Measurements from ENCODE around the gene SSPN. TPM values are rescaled to one million over a fixed set of nuclear protein-coding genes. Genes with fewer than 3 reads are reported as not detected.

The SSPN gene
- total and polyA plus RNA-seq, 9 of the 15 experiments (the other 6 are each of a cell fraction or from before 2014, with no cell fraction given) = 0.40 TPM; not detected in 8

DNA sequence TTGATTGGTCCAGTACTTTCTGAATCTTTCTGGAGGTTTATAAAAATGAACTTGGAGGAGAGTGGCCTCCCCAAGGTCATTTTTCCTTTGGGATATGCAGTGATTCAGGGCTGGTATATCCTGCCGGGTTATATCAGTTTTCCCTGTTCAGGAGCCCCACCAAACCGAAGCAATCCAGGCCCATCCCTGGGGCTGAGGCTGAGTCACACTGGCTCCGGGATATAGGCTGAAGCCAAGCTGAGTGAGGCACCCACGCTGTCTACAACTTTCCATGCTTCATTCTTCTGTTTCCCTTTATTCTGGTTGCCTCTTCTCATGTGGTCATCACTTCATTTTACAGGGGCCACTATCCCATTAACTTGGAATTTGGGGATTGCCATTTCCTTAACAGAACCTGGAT is 3.4 kb downstream of the SSPN start (continued):
- TF ChIP-seq, protein P1, sequence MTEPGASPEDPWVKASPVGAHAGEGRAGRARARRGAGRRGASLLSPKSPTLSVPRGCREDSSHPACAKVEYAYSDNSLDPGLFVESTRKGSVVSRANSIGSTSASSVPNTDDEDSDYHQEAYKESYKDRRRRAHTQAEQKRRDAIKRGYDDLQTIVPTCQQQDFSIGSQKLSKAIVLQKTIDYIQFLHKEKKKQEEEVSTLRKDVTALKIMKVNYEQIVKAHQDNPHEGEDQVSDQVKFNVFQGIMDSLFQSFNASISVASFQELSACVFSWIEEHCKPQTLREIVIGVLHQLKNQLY (CRISPR knock-in tag; conservative IDR thresholded peaks at IDR 0.05) = no peak
- TF ChIP-seq FIP1L1 (IDR thresholded peaks at IDR 0.05; ENCODE audit: low read depth, low read length, poor library complexity, severe bottlenecking) (no peak), FOXP1 (CRISPR knock-in tag; IDR thresholded peaks at IDR 0.05) (no peak), SLC30A9 (CRISPR knock-in tag; IDR thresholded peaks at IDR 0.05) (no peak)
- TF ChIP-seq, protein P2, sequence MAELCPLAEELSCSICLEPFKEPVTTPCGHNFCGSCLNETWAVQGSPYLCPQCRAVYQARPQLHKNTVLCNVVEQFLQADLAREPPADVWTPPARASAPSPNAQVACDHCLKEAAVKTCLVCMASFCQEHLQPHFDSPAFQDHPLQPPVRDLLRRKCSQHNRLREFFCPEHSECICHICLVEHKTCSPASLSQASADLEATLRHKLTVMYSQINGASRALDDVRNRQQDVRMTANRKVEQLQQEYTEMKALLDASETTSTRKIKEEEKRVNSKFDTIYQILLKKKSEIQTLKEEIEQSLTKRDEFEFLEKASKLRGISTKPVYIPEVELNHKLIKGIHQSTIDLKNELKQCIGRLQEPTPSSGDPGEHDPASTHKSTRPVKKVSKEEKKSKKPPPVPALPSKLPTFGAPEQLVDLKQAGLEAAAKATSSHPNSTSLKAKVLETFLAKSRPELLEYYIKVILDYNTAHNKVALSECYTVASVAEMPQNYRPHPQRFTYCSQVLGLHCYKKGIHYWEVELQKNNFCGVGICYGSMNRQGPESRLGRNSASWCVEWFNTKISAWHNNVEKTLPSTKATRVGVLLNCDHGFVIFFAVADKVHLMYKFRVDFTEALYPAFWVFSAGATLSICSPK (IDR thresholded peaks at IDR 0.05; ENCODE audit: borderline replicate concordance) = no peak

DNA sequence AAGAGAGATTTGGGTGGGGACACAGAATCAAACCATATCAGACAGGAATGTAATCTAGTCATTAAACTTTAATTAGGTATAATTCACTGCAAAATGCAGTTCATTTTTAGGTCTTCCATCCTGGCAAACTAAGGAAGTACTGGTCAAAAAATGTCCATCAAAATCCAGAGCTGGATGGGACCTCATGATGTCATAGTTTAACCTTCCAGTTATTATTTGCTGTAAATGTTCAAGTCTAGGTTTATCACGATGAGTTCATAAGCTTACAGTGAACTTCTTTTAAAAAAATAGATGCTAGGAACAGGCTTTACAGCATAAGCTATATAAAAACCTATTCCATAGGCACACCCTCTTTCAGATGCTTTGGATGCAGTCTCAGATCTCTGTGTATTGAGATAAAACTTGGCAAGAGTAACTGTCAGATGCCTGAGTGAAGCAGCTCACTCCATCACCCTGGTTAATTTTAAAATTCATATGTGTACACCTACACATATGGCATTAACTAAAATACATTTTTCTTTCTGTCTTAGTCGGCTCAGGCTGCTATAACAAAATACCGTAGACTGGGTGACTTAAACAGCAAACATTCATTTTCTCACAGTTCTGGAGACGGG is 7.9 kb downstream of the SSPN start:
- Histone ChIP-seq H4K20me1 (replicated peaks; ENCODE audit: control insufficient read depth, insufficient read depth, low read length) (no peaks in the 10 kb centered on the region), H3K4me1 (replicated peaks in 1 of 2; ENCODE audit: control insufficient read depth in 2 of 2, insufficient read depth in 2 of 2, low read length in 2 of 2) (no peaks in the 10 kb centered on the region), H2AFZ (ENCODE audit: low read depth, low read length) (no peak overlapping the region), H3K27ac (ENCODE audit: extremely low read depth, low read depth, low read length) (no peak overlapping the region), H3K79me2 (ENCODE audit: control insufficient read depth, insufficient read depth, low read length) (no peaks in the 10 kb centered on the region), H3K9ac (ENCODE audit: insufficient read depth in 1 of 2, low read depth in 2 of 2, low read length in 2 of 2) (no peak overlapping the region), H3K27me3 (ENCODE audit: control insufficient read depth in 2 of 2, insufficient read depth in 2 of 2, low read length in 2 of 2) (peaks cover 0 to 16% of the 10 kb centered on the region in 2 experiments; a peak in 2 of 5 replicates), H3K4me3 (no peak overlapping the region), H3K9me1 (ENCODE audit: control insufficient read depth, insufficient read depth, low read length) (no peaks in the 10 kb centered on the region), H3K9me3 (replicated peaks; ENCODE audit: control insufficient read depth, insufficient read depth, low read depth, low read length) (no peaks in the 10 kb centered on the region), H3K36me3 (ENCODE audit: control insufficient read depth, insufficient read depth, low read length) (no peaks in the 10 kb centered on the region), H3K4me2 (ENCODE audit: insufficient read depth, low read length) (no peak overlapping the region)
- CTCF ChIA-PET (ENCODE audit: low intra/inter-chr PET ratio) = no interaction called here
- FAIRE-seq (no peak), ATAC-seq (no peak), DNase-seq (ENCODE audit: extremely low read depth in 1 of 4, low spot score in 3 of 4) (no peak)
- intact Hi-C loops (cut with micrococcal nuclease) (no loop called here), in situ Hi-C loops (cut with MboI) (no loop called here)
- POLR2A ChIA-PET = interaction anchor here (1.9 kb wide), 1 partner anchor 10 kb away, joined by 5 read pairs; no protein-coding TSS in a partner anchor
- 3% methylated on average over 4 of the region's 4 CpGs for WGBS (ENCODE audit: insufficient coverage, low coverage, missing lambda C conversion rate)
- no TSS peak for BruUV-seq (replicated peaks)
- TF ChIP-seq PTTG1 (tag; IDR thresholded peaks at IDR 0.05; ENCODE audit: low read depth) (no peak), ZNF24 (IDR thresholded peaks at IDR 0.05) (no peak), NEUROD1 (IDR thresholded peaks at IDR 0.05; ENCODE audit: borderline replicate concordance, low read depth, low read length, partially characterized antibody) (no peak), ERF (CRISPR knock-in tag; IDR thresholded peaks at IDR 0.05) (no peak), SREBF2 (CRISPR knock-in tag; IDR thresholded peaks at IDR 0.05) (no peak), MCM2 (IDR thresholded peaks at IDR 0.05; ENCODE audit: low read depth) (no peak), RNF2 (IDR thresholded peaks at IDR 0.05) (no peak)
- TF ChIP-seq, protein P3, sequence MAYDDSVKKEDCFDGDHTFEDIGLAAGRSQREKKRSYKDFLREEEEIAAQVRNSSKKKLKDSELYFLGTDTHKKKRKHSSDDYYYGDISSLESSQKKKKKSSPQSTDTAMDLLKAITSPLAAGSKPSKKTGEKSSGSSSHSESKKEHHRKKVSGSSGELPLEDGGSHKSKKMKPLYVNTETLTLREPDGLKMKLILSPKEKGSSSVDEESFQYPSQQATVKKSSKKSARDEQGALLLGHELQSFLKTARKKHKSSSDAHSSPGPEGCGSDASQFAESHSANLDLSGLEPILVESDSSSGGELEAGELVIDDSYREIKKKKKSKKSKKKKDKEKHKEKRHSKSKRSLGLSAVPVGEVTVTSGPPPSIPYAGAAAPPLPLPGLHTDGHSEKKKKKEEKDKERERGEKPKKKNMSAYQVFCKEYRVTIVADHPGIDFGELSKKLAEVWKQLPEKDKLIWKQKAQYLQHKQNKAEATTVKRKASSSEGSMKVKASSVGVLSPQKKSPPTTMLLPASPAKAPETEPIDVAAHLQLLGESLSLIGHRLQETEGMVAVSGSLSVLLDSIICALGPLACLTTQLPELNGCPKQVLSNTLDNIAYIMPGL (CRISPR knock-in tag; IDR thresholded peaks at IDR 0.05) = no peak
- TF ChIP-seq, protein P4, sequence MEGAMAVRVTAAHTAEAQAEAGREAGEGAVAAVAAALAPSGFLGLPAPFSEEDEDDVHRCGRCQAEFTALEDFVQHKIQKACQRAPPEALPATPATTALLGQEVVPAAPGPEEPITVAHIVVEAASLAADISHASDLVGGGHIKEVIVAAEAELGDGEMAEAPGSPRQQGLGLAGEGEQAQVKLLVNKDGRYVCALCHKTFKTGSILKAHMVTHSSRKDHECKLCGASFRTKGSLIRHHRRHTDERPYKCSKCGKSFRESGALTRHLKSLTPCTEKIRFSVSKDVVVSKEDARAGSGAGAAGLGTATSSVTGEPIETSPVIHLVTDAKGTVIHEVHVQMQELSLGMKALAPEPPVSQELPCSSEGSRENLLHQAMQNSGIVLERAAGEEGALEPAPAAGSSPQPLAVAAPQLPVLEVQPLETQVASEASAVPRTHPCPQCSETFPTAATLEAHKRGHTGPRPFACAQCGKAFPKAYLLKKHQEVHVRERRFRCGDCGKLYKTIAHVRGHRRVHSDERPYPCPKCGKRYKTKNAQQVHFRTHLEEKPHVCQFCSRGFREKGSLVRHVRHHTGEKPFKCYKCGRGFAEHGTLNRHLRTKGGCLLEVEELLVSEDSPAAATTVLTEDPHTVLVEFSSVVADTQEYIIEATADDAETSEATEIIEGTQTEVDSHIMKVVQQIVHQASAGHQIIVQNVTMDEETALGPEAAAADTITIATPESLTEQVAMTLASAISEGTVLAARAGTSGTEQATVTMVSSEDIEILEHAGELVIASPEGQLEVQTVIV (CRISPR knock-in tag; IDR thresholded peaks at IDR 0.05; ENCODE audit: borderline replicate concordance) = no peak

Measured in K562 (cell line).